ENCODE results near the gene FMOD.

The FMOD gene

GRCh38 chr1:203304919-203305808 is 45.8 kb downstream of the FMOD start, which contains the start of gene BTG2 (continued):
- TF ChIP-seq HOXC10 (CRISPR knock-in tag; IDR thresholded peaks at IDR 0.05) (no peak), ZNF2 (tag by site-specific recombination; IDR thresholded peaks at IDR 0.05) (peak; percentile 71; the same call in 1 of the 2 replicates), ZEB2 (tag by site-specific recombination; IDR thresholded peaks at IDR 0.05) (peak; percentile 78), ZNF148 (tag by site-specific recombination; IDR thresholded peaks at IDR 0.05; ENCODE audit: borderline replicate concordance) (no peak), ZNF362 (tag by site-specific recombination; IDR thresholded peaks at IDR 0.05) (no peak), ZNF146 (tag by site-specific recombination; IDR thresholded peaks at IDR 0.05) (no peak), SETDB1 (IDR thresholded peaks at IDR 0.05; ENCODE audit: insufficient read length, low read length) (no peak), ZNF664 (tag by site-specific recombination; IDR thresholded peaks at IDR 0.05) (no peak), ZNF670 (tag by site-specific recombination; IDR thresholded peaks at IDR 0.05; ENCODE audit: low read depth) (no peak), ELK4 (IDR thresholded peaks at IDR 0.05; ENCODE audit: borderline replicate concordance, low read depth, low read length) (no peak), ZNF76 (tag by site-specific recombination; IDR thresholded peaks at IDR 0.05; ENCODE audit: borderline replicate concordance, low read depth) (peak; percentile 64), ZSCAN23 (tag by site-specific recombination; IDR thresholded peaks at IDR 0.05) (no peak), ZNF513 (tag by site-specific recombination; IDR thresholded peaks at IDR 0.05) (0 out of 2 replicates have a peak, but pooled peaks have one; percentile 15), KLF10 (tag by site-specific recombination; IDR thresholded peaks at IDR 0.05) (peak; percentile 11; the same call in 1 of the 2 replicates), GLIS2 (tag by site-specific recombination; IDR thresholded peaks at IDR 0.05) (peak; percentile 95), ZNF184 (tag by site-specific recombination; IDR thresholded peaks at IDR 0.05) (no peak), KLF7 (tag by site-specific recombination; IDR thresholded peaks at IDR 0.05; ENCODE audit: borderline replicate concordance) (no peak), ZNF639 (tag by site-specific recombination; IDR thresholded peaks at IDR 0.05) (peak; percentile 28; the same call in 1 of the 2 replicates), ZBTB10 (tag by site-specific recombination; IDR thresholded peaks at IDR 0.05) (peak; percentile 56; the same call in 1 of the 2 replicates), ZNF202 (tag by site-specific recombination; IDR thresholded peaks at IDR 0.05; ENCODE audit: borderline replicate concordance) (no peak), ZNF530 (tag by site-specific recombination; IDR thresholded peaks at IDR 0.05; ENCODE audit: low read depth) (no peak), ZBTB49 (tag by site-specific recombination; IDR thresholded peaks at IDR 0.05; ENCODE audit: low read depth) (no peak), ZNF561 (tag by site-specific recombination; IDR thresholded peaks at IDR 0.05; ENCODE audit: borderline replicate concordance) (peak; percentile 57), SP2 (tag by site-specific recombination; IDR thresholded peaks at IDR 0.05) (peak; percentile 57), HOXD13 (CRISPR knock-in tag; IDR thresholded peaks at IDR 0.05; ENCODE audit: borderline replicate concordance) (no peak), ZNF473 (tag by site-specific recombination; IDR thresholded peaks at IDR 0.05) (no peak)
